Smooth muscle cell (in vitro differentiated cells): ENCODE data around the gene CENPP. TPM values are rescaled to one million over a fixed set of nuclear protein-coding genes. Genes with fewer than 3 reads are reported as not detected.

Experiments
- DNase-seq: peaks from one replicate; lab custom pipeline; 2025; ENCODE audit not compliant: unreplicated experiment; lab: John Stamatoyannopoulos, UW
- H2AFZ ChIP-seq: fragments of 200-600 bp; sonication (generic); 2 replicates; pipeline ENCODE4 v1.6.0; 2016; ENCODE audit warnings: antibody characterized with exemption, low read depth, mild to moderate bottlenecking
- H3F3A ChIP-seq: fragments of 200-600 bp; sonication (generic); 2 replicates; pipeline ENCODE4 v1.6.0; 2017; ENCODE audit warnings: antibody characterized with exemption, low read depth
- H3K27ac ChIP-seq: fragments of 200-600 bp; sonication (generic); 2 replicates; pipeline ENCODE4 v1.5.1; 2016; ENCODE audit warnings: low read depth, mild to moderate bottlenecking
- H3K27me3 ChIP-seq: fragments of 200-600 bp; sonication (generic); 2 replicates; pipeline ENCODE4 v1.6.1; 2016; ENCODE audit warnings: low read depth, mild to moderate bottlenecking
- H3K36me3 ChIP-seq: fragments of 200-600 bp; sonication (generic); 2 replicates; pipeline ENCODE4 v1.5.1; 2016; ENCODE audit warnings: low read depth
- H3K4me1 ChIP-seq: fragments of 200-600 bp; sonication (generic); 2 replicates; pipeline ENCODE4 v1.5.1; 2016; ENCODE audit warnings: low read depth
- H3K4me2 ChIP-seq: fragments of 200-600 bp; sonication (generic); 2 replicates; pipeline ENCODE4 v1.6.0; 2016; ENCODE audit warnings: mild to moderate bottlenecking
- H3K4me3 ChIP-seq: fragments of 200-600 bp; sonication (generic); 2 replicates; pipeline ENCODE4 v1.5.1; 2016; ENCODE audit warnings: mild to moderate bottlenecking
- H3K79me2 ChIP-seq: fragments of 200-600 bp; sonication (generic); 2 replicates; pipeline ENCODE4 v1.6.0; 2016; ENCODE audit warnings: low read depth, mild to moderate bottlenecking
- H3K9ac ChIP-seq: fragments of 200-600 bp; sonication (generic); 2 replicates; pipeline ENCODE4 v1.6.0; 2016; ENCODE audit warnings: low read depth
- H3K9me3 ChIP-seq: fragments of 200-600 bp; sonication (generic); replicated peaks from 2 replicates; pipeline ENCODE4 v1.5.1; 2016; ENCODE audit warnings: low read depth
- H4K20me1 ChIP-seq: fragments of 200-600 bp; sonication (generic); 2 replicates; pipeline ENCODE4 v1.6.0; 2016; ENCODE audit warnings: low read depth
- CTCF ChIP-seq: fragments of 200-600 bp; sonication (generic); IDR thresholded peaks from 2 replicates; pipeline ENCODE4 v1.5.1; 2017; ENCODE audit warnings: borderline replicate concordance, mild to moderate bottlenecking, antibody characterized with exemption; ENCODE audit not compliant: insufficient read depth, poor library complexity, severe bottlenecking
- WGBS: methylation state at CpG from one replicate; pipeline ENCODE4 v1.1.7; 2016; ENCODE audit warnings: low lambda C conversion rate; 5-methylcytosine and 5-hydroxymethylcytosine counted together
- polyA plus RNA-seq: library from polyadenylated mRNA; unstranded; fragments of >200 nt; fragmentation: Nextera tagmentation; extraction: Ambion mirVana; gene quantifications from 2 replicates; pipeline ENCODE4 v1.2.1, GENCODE V29; 2016
- total RNA-seq: library from RNA; depleted of rRNA; stranded (reverse); fragments of >200 nt; gene quantifications from 2 replicates; pipeline ENCODE4 v1.2.3, GENCODE V29; 2014

CENPP gene
- total and polyA plus RNA-seq, 2 experiments from 2014 or later = 4.2 to 17.5 TPM

GRCh38 chr9:92639124-92639523, 313.4 kb downstream of the CENPP start:
- H3K9ac ChIP-seq = no peak overlapping the region
- no peaks in the 10 kb centered on the region for H3K27me3 ChIP-seq
- TF ChIP-seq CTCF = no peak
- H3K4me1 ChIP-seq = no peaks in the 10 kb centered on the region
- H2AFZ ChIP-seq = no peak overlapping the region
- no peaks in the 10 kb centered on the region for H4K20me1 ChIP-seq
- no peak overlapping the region for H3K4me2 ChIP-seq
- no peak for DNase-seq
- no peak overlapping the region for H3K4me3 ChIP-seq
- peaks cover 8% of the 10 kb centered on the region for H3K79me2 ChIP-seq
- peaks cover 8% of the 10 kb centered on the region for H3K36me3 ChIP-seq
- no peak overlapping the region for H3K27ac ChIP-seq
- no peaks in the 10 kb centered on the region for H3F3A ChIP-seq
- WGBS = 97% methylated on average over 7 of the region's 7 CpGs
- no peaks in the 10 kb centered on the region for H3K9me3 ChIP-seq

- H3K4me1 ChIP-seq = no peaks in the 10 kb centered on the region
- no peak overlapping the region for H3K9ac ChIP-seq
- no peak overlapping the region for H3K27ac ChIP-seq
- H2AFZ ChIP-seq = no peak overlapping the region
- H3K36me3 ChIP-seq = peaks cover 8% of the 10 kb centered on the region
- H3K27me3 ChIP-seq = no peaks in the 10 kb centered on the region
- no peak overlapping the region for H3K4me2 ChIP-seq
- H3K79me2 ChIP-seq = peaks cover 9% of the 10 kb centered on the region
- H3K9me3 ChIP-seq = no peaks in the 10 kb centered on the region
- H3K4me3 ChIP-seq = no peak overlapping the region
- no peak for DNase-seq
- no peaks in the 10 kb centered on the region for H4K20me1 ChIP-seq
- no peaks in the 10 kb centered on the region for H3F3A ChIP-seq
- no peak for TF ChIP-seq CTCF
- 100% methylated on average over 9 of the region's 9 CpGs for WGBS
These were observed 314.1 kb downstream of the CENPP start for GRCh38 chr9:92639791-92640271.

GRCh38 chr9:92640398-92641091, 314.8 kb downstream of the CENPP start:
- Histone ChIP-seq H2AFZ (no peak overlapping the region), H3K79me2 (peaks cover 9% of the 10 kb centered on the region), H3K27ac (no peak overlapping the region), H3K9ac (no peak overlapping the region), H3K36me3 (peaks cover 8% of the 10 kb centered on the region), H3K27me3 (no peaks in the 10 kb centered on the region), H3K9me3 (no peaks in the 10 kb centered on the region), H3F3A (no peaks in the 10 kb centered on the region), H3K4me2 (no peak overlapping the region), H3K4me1 (no peaks in the 10 kb centered on the region), H4K20me1 (no peaks in the 10 kb centered on the region), H3K4me3 (no peak overlapping the region)
- TF ChIP-seq CTCF = no peak
- no peak for DNase-seq
- 98% methylated on average over 8 of the region's 8 CpGs for WGBS
